GM13977 (cell line): Measurements from ENCODE around the gene CRYBB1.

Experiments
- DNase-seq: peaks from one replicate; pipeline ENCODE4 v3.0.0; 2012; ENCODE audit warnings: low spot score
- CTCF ChIP-seq: IDR thresholded peaks from 2 replicates; pipeline ENCODE4 v1.5.1; 2012; ENCODE audit warnings: mild to moderate bottlenecking, control low read depth; ENCODE audit not compliant: insufficient read depth; ENCODE audit errors: extremely low read depth, missing control alignments
- in situ Hi-C: fragments of 300-500 bp; cut with MboI; formaldehyde crosslinking; loops from one replicate; pipeline ENCODE4 v1.12.0; 2022; ENCODE audit warnings: low sequenced_read_pairs, low pct_unique_long_range_greater_than_20kb, mixed read lengths, inconsistent platforms; ENCODE audit not compliant: unreplicated experiment

The CRYBB1 gene

GRCh38 chr22:26623984-26624383 is 6.2 kb upstream of the CRYBB1 start:
- DNase-seq = no peak
- TF ChIP-seq CTCF = no peak
- in situ Hi-C loops = no loop called here

- DNase-seq = no peak
- no peak for TF ChIP-seq CTCF
- in situ Hi-C loops = no loop called here
Measured at GRCh38 chr22:26621663-26622062, 3.8 kb upstream of the CRYBB1 start, which contains the start of gene CRYBA4. Gene CRYBA4 (plus strand): TSS chr22:26621963. CDS start chr22:26622597, 634 bp downstream.

- in situ Hi-C loops = no loop called here
- TF ChIP-seq CTCF = no peak
- DNase-seq = no peak
Measured at GRCh38 chr22:26620197-26620596, 2.4 kb upstream of the CRYBB1 start.

- no peak for DNase-seq
- no peak for TF ChIP-seq CTCF
- in situ Hi-C loops = no loop called here
Measured at GRCh38 chr22:26619510-26619909, 1.7 kb upstream of the CRYBB1 start.

- TF ChIP-seq CTCF = no peak
- in situ Hi-C loops = no loop called here
- no peak for DNase-seq
Measured at GRCh38 chr22:26618455-26618854, 628 bp upstream of the CRYBB1 start.

GRCh38 chr22:26616650-26617049 is 1.2 kb downstream of the CRYBB1 start:
- TF ChIP-seq CTCF = no peak
- in situ Hi-C loops = no loop called here
- DNase-seq = no peak
